Measurements from ENCODE around the gene RHOBTB3. TPM values are rescaled to one million over a fixed set of nuclear protein-coding genes. Genes with fewer than 3 reads are reported as not detected.
A peak's percentile ranks its signal among the peaks of the same experiment; 100 is the strongest.

RHOBTB3 gene
- total RNA-seq, 1 experiment from 2014 or later = 95.2 TPM

DNA sequence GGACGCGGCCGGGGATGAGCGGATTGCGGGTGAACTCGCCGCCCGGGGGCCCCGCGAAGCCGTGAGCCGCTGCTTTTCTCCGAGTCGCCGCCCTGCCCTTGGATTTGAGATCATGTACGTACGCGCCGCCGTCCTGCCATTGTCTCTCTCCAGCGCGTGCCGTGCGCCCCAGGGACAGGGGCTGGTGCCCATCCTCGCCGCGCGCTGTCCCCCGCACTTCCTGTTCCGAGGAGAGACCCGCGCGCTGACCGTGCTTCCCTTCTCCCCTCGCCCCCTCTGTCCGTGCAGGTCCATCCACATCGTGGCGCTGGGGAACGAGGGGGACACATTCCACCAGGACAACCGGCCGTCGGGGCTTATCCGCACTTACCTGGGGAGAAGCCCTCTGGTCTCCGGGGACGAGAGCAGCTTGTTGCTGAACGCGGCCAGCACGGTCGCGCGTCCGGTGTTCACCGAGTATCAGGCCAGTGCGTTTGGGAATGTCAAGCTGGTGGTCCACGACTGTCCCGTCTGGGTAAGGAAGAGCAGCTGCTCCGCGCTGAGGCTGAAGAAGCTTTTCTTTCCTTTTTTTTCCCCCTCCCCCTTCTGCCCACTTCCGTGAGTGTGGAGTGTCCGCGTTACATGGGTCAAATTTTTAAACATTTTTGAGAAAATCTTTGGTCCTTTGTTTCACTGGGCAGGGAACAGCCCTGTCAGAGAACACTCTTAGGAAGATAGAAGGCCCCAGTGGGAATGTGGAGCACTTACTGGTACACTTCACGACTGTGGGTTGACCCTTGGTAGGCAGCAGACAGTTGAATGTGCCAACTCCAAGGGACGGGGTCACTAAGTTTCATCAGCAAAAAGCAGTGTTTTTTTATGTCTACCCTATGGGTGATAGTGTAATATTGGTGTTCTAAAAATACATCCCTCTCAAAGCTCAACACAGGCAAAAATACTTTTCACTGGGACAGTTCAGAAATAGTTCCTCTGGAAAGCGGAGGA, 727 bp downstream of the RHOBTB3 start:
- in situ Hi-C loops (cut with HindIII; ENCODE audit: low pct_unique_long_range_greater_than_20kb, low sequenced_read_pairs) (no loop called here), intact Hi-C loops (cut with micrococcal nuclease; ENCODE audit: unreplicated experiment) (loop anchor here (5.0 kb wide), 2 partner anchors 70 to 85 kb away; partner anchors contain the start of gene RFESD)
- DNase-seq (ENCODE audit: low read depth, low spot score) (no peak), ATAC-seq (peak; percentile 54)
- Histone ChIP-seq H3K9me3 (ENCODE audit: control insufficient read depth, insufficient read depth, low read depth, low read length) (no peaks in the 10 kb centered on the region), H3K4me3 (ENCODE audit: low read depth in 2 of 2, low read length in 2 of 2) (peak overlapping the region; percentile 92 to 95), H3K36me3 (ENCODE audit: control insufficient read depth, insufficient read depth, low read length) (peaks cover 2% of the 10 kb centered on the region; the same call in 1 of the 2 replicates), H3K27ac (ENCODE audit: low read length) (peak overlapping the region; percentile 96), H3K4me1 (ENCODE audit: control insufficient read depth, insufficient read depth, low read length) (peaks cover 55% of the 10 kb centered on the region), H3K27me3 (ENCODE audit: control insufficient read depth, insufficient read depth, low read length) (no peaks in the 10 kb centered on the region)
- BruUV-seq (replicated peaks) = no TSS peak
- TF ChIP-seq TCF7L2 (IDR thresholded peaks at IDR 0.05; ENCODE audit: low read depth, low read length) (no peak), POLR2AphosphoS5 (IDR thresholded peaks at IDR 0.05; ENCODE audit: low read depth, low read length) (no peak), CTCF (IDR thresholded peaks at IDR 0.05) (no peak), REST (IDR thresholded peaks at IDR 0.05; ENCODE audit: insufficient read depth in 1 of 2, low read depth in 2 of 2, low read length in 1 of 2) (no peak), SIN3A (IDR thresholded peaks at IDR 0.05; ENCODE audit: borderline replicate concordance, insufficient read depth, low read depth, low read length) (no peak; the same call in 1 of the 2 replicates)
- POLR2A ChIA-PET = interaction anchor here (0.6 to 0.7 kb wide), 2 partner anchors 25 to 34 kb away, joined by 3 read pairs; no protein-coding TSS in a partner anchor
- CTCF ChIA-PET = interaction anchor here (1.1 kb wide), 1 partner anchor 58 kb away, joined by 3 read pairs; no protein-coding TSS in a partner anchor

GRCh38 chr5:95733107-95733665, 2.0 kb downstream of the RHOBTB3 start:
- H3K9me3 ChIP-seq (ENCODE audit: control insufficient read depth, insufficient read depth, low read depth, low read length) = no peaks in the 10 kb centered on the region
- intact Hi-C loops (cut with micrococcal nuclease; ENCODE audit: unreplicated experiment) (loop anchor here (5.0 kb wide), 2 partner anchors 71 to 86 kb away; partner anchors contain the start of gene RFESD), in situ Hi-C loops (cut with HindIII; ENCODE audit: low pct_unique_long_range_greater_than_20kb, low sequenced_read_pairs) (no loop called here)
- H3K27ac ChIP-seq (ENCODE audit: low read length) = peak overlapping the region; percentile 96
- H3K4me3 ChIP-seq (ENCODE audit: low read depth in 2 of 2, low read length in 2 of 2) = peak overlapping the region; percentile 10 to 95; a peak in 3 of 4 replicates
- BruUV-seq (replicated peaks) = TSS peak; percentile 57
- no peaks in the 10 kb centered on the region for H3K27me3 ChIP-seq (ENCODE audit: control insufficient read depth, insufficient read depth, low read length)
- peaks cover 2% of the 10 kb centered on the region; the same call in 1 of the 2 replicates for H3K36me3 ChIP-seq (ENCODE audit: control insufficient read depth, insufficient read depth, low read length)
- no peak for DNase-seq (ENCODE audit: low read depth, low spot score)
- peaks cover 42% of the 10 kb centered on the region for H3K4me1 ChIP-seq (ENCODE audit: control insufficient read depth, insufficient read depth, low read length)
- ChIA-PET CTCF (no interaction called here), POLR2A (no interaction called here)
- TF ChIP-seq SIN3A (IDR thresholded peaks at IDR 0.05; ENCODE audit: borderline replicate concordance, insufficient read depth, low read depth, low read length) (no peak), REST (IDR thresholded peaks at IDR 0.05; ENCODE audit: insufficient read depth in 1 of 2, low read depth in 2 of 2, low read length in 1 of 2) (no peak), TCF7L2 (IDR thresholded peaks at IDR 0.05; ENCODE audit: low read depth, low read length) (no peak), POLR2AphosphoS5 (IDR thresholded peaks at IDR 0.05; ENCODE audit: low read depth, low read length) (no peak), CTCF (IDR thresholded peaks at IDR 0.05) (no peak)
- ATAC-seq = no peak

All from Panc1 (cell line).